Left hindlimb (tissue), 1 donor: ENCODE results near the gene EPS15.
A peak's percentile ranks its signal among the peaks of the same experiment; 100 is the strongest.
"Not testable (repeated sequence)": the region's sequence is repeated elsewhere in the genome, so short reads cannot be mapped to it uniquely, and the experiment has no call there.

Experiments
- DNase-seq: peaks from one replicate; pipeline ENCODE4 v3.0.0-alpha.2; 2018

Gene EPS15

DNA sequence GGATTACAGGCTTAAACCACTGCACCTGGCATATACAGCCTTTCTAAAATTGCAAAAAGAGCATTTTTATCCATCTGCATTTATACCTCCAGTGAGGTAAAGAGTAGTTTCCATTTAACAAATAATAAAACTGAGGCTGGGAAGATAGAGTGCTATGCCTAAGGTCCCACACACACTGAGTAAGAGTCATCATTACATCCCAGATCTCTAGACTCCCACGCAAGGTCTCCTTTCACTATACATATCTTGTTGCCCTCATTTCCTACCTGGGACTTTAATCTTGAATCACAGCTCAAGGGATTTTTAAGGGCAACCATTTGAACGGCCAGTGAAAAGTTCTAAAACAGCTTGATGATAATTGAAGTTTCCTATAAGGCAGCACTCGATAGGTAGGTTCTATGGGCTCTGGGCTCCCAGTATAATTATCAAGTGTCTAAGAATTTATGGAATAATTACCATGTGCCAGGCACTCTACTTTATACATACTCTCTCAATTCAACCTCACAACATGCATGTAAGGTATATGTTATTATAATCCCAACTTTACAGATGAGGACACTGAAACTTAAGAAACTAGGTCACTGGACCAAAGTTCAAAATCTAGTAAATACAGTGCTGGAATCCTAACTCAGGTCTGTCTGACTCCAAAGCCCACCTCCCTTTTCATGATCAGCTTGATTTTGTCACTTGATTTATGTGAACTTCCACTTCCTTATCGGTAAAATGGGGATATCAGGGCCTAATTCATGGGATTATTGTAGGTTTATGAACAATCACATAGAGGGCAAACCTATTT, 23.3 kb upstream of the EPS15 start:
- DNase-seq, result no peak

DNA sequence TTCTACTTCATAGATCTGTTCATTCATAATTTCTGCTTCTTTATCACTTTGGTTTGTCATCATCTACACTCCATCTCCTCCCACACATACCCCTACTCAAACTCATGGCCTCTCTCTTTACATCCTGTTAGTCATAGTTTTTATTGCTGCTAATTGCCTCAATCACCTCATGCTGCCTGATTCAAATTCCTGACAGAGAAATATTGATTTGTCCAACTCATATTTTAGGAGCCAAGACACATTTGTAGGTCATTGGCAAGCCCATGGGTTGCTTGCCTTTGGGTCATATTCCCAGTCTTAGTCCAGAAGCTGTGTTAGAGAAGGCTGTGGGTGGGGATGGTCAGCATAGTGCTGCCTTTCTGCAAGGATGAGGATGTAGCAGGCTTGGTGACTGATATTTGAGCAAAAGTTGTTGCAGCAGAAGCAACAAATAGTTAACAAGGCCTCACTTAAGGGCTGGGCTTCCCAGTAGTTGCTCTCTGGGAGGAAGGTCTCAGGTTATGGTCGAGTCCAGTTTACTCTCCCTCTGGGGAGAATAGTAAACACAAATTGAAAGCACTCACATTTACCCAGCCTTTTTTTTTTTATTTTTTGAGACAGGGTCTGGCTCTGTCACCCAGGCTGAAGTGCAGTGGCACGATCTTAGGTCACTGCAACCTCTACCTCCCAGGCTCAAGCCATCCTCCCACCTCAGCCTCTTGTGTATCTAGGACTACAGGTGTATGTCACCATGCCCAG, 22.4 kb upstream of the EPS15 start:
- no peak for DNase-seq

DNA sequence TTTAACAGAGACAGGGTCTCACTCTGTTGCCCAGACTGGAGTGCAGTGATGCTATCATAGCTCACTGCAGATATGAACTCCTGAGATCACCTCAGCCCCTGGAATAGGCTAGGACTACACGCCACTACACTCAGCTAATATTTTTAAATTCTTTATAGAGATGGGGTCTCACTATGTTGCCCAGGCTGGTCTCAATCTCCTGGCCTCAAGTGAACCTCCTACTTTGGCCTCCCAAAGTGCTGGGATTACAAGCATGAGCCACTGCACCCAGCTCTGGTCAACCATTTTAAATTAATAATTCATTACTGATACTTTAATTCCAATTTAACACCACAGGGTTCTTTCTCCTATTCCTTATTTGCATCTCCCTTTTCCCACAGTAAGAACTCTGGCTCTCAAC, 18.5 kb upstream of the EPS15 start:
- DNase-seq, result no peak

DNA sequence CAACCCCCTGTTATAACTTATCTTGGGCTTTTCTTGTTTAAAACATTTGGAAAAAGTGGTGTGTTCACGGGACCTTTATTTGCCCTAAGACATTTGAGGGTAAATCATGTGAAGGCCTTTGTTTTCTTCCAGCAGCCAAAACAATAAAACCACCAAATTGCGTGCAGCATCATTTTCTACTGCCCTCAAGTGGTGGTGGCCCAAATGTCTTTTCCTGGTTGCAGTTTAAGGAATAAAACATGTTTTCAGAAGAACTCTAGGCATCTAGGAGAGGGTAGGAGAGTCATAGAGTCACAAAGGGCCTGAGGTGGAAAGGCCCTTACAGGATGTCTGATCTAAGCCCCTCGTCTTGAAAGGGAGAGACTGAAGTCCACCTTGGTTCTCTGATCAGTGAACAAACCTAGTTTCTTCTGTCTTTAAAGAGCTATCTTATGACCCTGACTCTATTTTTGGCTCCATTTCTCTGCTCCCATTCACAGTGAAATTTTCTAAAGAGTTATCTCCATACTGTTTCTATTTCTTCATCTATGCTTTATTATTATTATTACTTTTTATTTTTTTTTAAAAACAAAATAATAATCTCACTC, 16.0 kb upstream of the EPS15 start:
- no peak for DNase-seq

DNA sequence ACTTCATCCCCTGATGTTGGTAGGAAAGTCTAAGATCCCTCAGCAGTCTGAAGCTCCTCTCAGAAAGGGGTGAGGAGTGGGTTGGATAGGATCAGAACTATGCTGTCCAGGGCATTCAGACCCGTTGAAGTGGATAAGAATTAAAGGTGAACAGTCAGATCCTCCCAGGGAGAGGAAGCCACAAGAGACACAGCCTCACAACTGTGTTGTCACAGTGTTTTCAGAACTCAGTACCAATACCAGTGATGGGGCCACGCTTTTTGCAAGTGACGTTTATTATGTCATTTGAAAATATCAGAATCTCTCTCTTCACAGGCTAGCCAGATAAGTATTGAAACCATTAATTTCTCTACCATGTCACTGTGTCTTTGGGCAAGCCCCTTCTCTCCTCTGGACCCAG, 15.4 kb upstream of the EPS15 start:
- DNase-seq, result no peak

DNA sequence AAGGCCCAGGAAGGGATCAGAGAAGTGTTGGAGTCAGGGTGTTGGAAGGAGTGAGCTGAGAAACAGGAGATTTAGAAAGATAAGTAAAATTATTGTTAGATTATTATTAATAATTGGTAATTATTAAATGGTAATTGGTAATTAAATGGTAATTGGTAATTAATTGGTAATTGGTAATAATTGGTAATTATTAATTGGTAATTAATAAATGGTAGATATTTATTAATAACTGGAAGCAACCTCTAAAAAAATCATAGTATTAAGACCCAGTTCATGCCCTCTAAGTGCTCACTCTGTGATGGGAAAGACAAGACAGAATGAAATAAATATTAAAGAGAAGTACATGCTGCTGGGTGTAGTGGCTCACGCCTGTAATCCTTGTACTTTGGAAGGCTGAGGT, 13.8 kb upstream of the EPS15 start:
- DNase-seq, result no peak

DNA sequence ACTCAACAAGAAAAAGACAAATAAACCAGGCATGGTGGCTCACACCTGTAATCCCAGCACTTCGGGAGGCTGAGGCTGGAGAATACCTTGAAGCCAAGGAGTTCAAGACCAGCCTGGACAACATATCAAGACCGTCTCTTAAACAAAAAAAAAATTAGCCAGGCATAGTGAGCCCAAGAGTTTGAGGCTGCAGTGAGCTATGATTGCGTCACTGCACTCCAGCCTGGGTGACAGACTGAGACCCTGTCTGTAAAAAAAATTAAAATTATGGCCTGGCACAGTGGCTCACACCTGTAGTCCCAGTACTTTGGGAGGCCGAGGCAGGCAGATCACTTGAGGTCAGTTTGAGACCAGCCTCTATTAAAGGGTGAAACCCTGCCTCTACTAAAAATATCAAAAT, 11.4 kb upstream of the EPS15 start:
- not testable (repeated sequence) for DNase-seq

DNA sequence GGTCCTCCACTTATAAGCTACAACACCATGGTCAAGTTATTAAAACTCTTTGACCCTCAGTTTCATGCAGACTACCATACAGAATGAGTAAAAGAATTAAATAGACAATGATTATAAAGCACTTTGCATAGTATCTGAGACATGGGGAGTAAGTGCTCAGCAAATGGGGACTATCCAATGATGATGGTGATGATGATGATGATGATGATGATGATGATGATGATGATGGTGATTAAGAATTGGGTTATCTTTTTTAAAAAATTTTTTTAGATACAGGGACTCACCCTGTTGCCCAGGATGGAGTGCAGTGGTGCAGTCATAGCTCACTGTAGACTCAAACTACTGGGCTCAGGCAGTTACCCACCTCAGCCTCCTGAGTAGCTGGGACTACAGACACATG, 8.1 kb upstream of the EPS15 start:
- no peak for DNase-seq

DNA sequence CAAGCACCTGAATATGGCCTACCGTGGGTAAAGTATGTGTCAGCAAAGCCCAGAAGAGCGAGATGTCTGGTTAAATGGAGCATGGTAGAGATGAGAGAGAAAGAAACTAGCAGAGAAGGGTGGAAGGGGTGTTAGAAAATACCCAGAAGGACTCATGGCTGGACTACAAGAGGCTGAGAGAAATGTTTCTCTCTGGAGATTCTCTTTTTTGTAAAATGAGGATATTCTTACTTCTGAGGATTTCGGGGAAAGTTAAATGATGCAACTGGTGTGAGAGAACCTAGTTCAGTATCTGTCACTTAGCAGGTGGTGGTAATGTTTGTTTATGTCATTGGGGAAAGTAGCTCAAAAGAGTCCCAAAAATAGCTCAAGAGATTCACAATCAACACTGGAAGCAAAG, 7.2 kb upstream of the EPS15 start:
- no peak for DNase-seq

DNA sequence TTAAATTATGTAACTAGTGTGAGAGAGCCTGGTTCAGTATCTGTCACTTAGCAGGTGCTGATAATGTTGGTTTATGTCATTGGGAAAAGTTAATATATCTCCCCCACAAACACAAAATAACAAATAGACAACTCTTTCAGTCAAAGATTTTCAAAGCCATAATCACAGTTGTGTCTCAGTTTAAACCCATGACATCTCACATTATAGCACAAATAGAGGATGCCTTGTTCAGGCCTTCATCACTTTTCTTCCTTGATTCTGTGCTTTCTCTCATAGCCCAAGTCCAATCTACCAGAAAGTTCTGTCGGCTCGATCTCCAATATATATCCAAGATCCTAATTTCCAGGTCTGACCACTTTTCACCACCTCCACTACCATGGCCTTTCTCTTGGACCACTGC, 6.2 kb upstream of the EPS15 start:
- no peak for DNase-seq

DNA sequence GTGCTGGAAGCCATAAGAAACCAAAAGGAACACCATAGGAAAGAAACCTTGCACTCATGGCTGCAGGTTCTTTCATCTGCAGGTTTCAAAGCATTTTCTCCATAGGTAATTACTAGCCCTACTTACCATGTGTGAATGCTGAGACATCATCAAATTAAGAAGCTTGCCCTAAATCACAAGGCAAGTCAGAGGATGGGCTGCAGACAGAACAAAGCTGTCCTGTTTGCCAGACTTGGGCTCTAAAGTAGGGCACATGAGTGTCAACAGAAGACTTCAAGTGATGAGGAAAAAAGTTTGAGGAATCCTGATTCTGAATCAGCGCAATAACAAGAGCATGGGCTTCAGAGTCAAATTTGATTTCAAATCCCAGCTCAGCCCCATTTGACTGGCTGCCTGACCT, 5.8 kb upstream of the EPS15 start:
- no peak for DNase-seq

DNA sequence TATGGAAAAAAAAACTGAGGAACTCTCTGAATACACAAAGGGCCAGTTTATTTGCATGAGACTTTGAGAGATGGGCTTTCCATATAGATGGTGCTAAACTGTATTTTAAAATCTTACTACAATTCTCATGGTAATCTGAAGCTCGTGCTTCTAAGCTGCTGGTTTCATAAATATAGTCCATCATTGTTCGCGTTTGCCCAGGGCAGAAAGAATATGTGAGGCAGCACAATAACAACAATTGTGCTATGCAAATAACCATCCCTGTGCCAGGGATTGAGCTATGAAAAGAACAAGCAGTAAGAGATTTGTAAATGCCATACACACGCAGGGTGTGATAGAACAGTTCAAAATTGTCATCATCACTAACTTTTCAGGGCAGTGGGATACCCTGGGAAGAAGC, 4.9 kb upstream of the EPS15 start:
- no peak for DNase-seq

DNA sequence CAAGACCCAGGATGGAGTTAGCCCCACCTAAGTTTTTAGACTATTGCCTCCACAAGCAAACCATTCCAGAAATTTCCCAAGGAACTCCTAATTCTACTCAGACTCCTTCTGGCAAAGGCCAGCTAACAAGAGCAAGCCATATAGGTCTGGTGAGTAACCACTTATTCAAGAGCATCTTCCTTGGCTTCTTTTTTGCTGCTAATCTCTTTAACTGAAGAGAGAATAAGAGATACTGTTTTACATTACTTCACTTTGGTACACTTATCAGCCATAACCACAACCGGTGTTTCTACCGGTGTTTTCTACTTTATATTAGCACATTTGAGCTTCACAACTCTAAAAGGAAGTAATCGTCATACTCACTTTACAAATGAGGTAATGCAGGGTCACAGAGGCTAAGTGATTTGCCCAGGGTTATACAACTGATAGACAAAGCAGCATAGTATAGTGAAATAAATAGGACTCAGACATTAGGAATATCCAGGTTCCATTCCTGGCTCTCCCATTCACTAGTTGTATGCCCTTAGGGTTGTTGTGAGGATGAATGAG, 1.7 kb upstream of the EPS15 start:
- no peak for DNase-seq

DNA sequence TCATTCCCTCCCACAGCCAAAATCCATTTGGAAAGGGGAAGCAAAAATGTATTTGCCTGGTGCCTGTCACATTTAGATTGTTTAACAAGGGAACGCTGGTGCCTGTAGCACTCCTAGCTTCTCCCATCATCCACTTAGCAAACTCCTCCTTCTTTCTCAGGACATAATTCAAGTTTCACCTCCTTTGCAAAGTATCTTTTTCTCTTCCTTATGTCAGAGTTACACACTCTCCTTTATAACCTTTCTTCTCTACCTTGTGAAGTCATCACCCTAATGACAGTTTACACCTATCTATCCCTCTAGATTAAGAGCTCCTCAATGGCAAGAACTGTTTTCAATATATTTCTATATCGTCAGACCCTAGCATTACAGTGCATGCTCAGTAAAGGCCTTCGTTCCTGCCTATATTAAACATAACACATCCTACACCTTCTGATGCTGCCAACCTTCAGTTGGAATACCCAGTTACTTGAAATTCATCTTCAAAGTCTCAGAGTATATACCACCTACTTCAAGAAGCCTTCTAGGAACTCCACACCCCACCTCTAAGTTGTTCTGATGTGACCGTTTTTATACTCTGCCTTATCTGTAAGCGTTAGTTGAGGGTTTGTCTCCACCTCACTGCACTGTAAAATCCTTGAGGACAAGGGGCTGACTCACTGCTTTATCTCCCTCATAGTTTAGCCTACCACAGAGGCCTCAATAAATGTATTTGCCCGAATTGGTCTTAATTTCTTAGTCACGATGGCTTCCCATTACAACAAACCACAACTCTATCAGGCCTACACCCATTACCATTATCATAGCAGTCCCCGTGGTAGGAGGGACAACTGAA, 1.0 kb upstream of the EPS15 start:
- no peak for DNase-seq

DNA sequence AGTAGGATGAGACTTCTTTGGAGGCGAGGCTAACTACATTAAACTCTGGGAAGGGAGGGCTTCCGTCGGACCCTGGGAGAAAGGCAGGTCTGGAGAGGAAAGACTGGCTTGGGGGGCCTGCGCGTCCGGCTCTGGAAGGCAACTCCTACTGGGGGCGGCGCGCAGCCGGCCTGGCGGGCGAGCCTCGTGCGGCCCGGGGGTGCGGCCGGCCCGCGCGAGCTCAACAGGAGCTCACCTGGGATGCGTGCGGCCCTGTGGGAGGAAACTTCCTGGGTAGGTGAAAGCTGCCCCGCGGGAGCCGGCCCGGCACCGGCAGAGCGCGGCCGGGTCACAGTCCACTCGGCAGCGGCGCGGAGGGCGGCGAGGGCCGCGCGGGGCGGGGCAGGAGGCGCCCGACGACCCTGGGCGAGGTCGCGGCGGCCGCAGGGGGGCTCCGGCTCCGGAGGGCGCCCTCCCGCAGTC, 449 bp downstream of the EPS15 start:
- DNase-seq, result no peak

DNA sequence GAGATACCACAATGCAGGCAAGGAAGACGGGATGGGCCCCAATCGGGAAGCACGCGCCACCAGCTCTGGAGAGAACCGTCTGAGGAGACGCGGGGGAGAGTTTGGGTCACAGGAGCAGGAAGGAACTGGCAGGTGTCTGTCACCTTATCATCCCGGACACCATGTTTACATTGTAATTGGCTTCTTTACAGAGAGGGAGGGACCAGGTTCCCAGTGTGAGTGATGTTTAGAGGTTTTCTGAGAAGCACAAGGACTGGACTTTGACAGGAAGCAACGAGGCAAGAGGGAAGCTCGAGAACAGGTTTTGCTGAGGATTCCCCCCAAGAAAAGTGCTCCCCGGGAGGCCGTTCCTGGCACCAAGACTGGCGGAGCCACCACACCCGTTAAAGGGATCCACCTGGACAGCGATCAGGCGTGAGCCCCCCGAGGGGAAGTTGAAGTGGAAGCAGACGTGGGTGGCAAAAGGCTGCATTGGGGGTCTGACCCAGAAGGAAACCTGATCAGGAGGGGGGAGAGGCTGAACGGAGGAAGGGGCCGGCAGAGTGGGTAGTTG, 957 bp downstream of the EPS15 start:
- DNase-seq, result peak; percentile 67

DNA sequence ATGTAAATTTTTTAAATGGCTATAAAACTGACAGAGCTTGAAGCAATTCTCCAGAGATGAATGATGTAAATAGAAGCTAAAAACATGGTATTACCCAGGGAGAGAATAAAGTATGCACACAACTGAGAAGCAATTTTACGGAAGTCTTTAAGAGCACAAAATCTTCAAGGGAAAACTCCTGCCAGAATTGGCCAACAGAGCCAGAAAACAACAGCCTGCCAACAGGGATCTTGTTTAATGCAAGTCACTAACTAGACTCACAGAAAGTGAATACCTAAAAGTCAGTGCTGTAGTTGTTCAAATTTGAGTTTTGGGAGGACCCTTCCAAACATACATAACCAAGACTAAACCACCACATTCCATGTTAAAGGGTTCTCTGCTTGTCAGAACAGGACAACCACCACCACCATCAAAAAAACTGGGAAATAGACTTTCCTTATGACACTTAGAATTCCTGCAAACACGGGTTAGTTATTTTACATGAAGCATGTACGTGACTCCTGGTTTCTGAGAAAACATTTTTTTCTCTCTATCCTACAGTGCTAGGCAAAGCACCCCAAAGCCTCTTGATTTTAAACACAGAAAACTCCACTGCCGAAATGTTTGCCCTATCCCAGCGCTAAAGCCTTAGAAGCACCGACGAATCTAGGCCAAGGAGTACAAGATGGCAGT, 1.6 kb downstream of the EPS15 start:
- no peak for DNase-seq

DNA sequence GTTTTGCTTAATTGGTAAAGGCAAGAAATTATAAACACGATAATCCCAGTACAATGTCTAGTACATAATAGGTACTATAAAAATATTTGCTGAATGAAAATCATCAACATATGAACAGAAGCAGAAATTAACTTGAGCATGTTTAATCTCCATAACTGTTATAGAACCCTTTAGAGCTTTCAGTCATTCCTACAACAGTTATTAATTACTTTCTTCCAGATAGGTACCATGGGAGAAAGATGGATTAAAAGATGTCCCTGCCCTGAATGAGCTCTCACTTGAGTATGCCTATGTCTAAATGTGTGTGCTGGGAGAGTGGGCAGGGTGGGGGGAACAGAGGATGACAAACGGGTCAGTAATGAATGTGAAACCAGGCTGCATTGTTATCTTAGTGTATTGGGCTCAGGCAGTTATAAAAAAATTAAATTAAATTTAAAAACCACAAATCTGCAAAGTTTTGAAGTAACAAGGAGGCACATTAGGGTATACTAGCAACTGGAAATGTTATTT, 2.4 kb downstream of the EPS15 start:
- no peak for DNase-seq

DNA sequence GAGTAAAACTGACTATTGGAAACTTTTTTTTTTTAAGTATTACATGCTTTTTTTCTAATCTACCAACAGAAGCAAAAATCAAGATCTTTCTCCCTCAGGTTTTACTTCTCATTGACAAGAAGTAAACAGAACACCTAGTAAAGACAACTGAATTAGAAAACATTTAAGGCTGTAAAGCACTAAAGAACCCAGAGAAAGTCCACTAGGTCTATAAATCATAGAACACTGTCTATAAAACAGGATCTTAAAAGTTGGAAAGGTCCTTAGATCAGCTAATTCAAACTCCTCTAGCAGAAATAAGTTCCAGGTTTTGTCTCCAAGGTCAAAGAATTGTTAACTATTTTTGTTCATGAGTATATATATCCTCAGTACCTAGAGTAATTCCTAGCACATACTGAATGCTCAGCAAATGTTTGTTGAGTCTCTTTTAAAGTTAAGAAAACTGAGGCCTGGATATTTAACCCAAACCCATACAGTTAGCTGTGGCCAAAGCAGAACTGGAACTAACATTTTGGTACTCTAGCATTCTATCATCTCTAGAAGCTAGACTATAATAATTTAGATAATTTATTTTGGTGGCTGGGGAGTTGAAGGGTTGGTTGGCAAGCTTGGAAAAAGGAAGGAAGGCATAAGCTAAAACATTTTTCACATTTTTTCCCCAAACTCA, 3.0 kb downstream of the EPS15 start:
- no peak for DNase-seq

DNA sequence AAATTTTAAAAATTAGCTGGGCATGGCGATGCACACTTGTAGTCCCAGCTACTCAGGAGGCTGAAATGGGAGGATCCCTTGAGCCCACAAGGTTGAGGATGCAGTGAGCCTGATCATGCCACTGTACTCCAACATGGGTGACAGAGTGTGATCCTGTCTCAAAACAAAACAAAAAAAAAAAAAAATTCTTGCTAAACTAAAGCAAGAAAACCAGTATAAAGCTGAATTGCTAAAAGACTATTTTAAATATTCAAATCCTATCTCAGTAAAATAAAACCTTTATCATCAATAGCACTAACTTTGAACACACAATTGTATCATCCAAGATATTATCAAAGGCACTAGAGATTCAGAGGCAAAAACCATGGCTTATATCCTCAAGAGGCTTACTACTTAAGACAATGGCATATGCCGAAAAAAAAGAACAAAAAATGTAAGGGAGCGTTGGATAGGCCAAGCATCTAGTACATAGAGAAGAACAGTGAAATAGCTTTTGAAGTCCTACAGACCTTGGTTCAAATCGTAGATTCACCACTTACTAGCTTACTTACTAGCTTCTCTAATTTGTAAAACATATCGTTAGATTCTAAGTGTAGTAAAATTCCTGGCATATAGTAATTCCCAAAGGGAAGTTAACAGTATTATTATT, 3.6 kb downstream of the EPS15 start:
- no peak for DNase-seq

DNA sequence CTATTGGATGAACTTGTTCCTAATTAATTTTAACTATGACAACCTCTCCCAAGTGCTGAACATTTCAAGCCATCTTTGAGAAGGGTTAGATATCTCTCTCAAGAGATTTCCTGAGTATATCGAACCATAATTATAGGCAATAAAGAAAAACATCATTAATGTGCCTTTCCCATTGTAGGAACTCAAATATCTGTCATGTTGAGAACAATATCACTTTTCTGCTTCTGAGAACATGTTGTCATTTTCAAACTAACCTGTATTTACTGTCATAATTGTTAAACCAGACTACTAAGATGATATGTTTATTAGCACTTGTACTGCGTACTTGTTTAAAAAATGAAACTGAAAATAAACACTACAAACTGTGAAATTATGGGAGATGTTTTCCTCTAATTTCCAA, 4.3 kb downstream of the EPS15 start:
- no peak for DNase-seq
